ENCODE measurements around the gene APOA4. TPM values are rescaled to one million over a fixed set of nuclear protein-coding genes. Genes with fewer than 3 reads are reported as not detected.

Gene APOA4
- total RNA-seq, 4 donors from 2014 or later: 0.26 to 0.40 TPM; not detected in 2

GRCh38 chr11:116796548-116796947 lies 26.6 kb downstream of the APOA4 start:
- Histone ChIP-seq H3K27ac (replicated peaks in 1 of 4) (no peak overlapping the region), H3K4me3 (no peak overlapping the region), H3K36me3 (no peaks in the 10 kb centered on the region), H3K9me3 (no peaks in the 10 kb centered on the region), H3K4me1 (peaks cover 1 to 4% (median 2%) of the 10 kb centered on the region in 4 donors), H3K27me3 (no peaks in the 10 kb centered on the region)
- intact Hi-C loops (cut with DNase I): no loop called here
- TF ChIP-seq POLR2A (IDR thresholded peaks at IDR 0.05; ENCODE audit: low read depth): no peak
- no peak for TF ChIP-seq POLR2AphosphoS5 (IDR thresholded peaks at IDR 0.05)
- WGBS: 74% methylated on average over 1 of the region's 1 CpG
- no peak for DNase-seq (ENCODE audit: extremely low spot score)

GRCh38 chr11:116794851-116795250 lies 28.3 kb downstream of the APOA4 start:
- no peak overlapping the region for H3K4me3 ChIP-seq

GRCh38 chr11:116793772-116794097 lies 29.4 kb downstream of the APOA4 start:
- no peaks in the 10 kb centered on the region for H3K27me3 ChIP-seq
- no peak for DNase-seq (ENCODE audit: extremely low spot score)
- intact Hi-C loops (cut with DNase I): loop anchor here (2.0 kb wide), 1 partner anchor 41 kb away; no protein-coding TSS in a partner anchor
- no peaks in the 10 kb centered on the region for H3K9me3 ChIP-seq
- peaks cover 8 to 15% (median 10%) of the 10 kb centered on the region in 4 donors for H3K4me1 ChIP-seq
- H3K36me3 ChIP-seq: no peaks in the 10 kb centered on the region
- no peak overlapping the region for H3K4me3 ChIP-seq
- no peak for TF ChIP-seq POLR2AphosphoS5 (IDR thresholded peaks at IDR 0.05)
- no peak for TF ChIP-seq EP300 (IDR thresholded peaks at IDR 0.05)
- no peak for TF ChIP-seq POLR2A (IDR thresholded peaks at IDR 0.05; ENCODE audit: low read depth)
- TF ChIP-seq CTCF (IDR thresholded peaks at IDR 0.05): no peak
- no peak overlapping the region for H3K27ac ChIP-seq (replicated peaks in 1 of 4)
- WGBS: 92% methylated on average over 1 of the region's 1 CpG

More at GRCh38 chr11:116794851-116795250, 28.3 kb downstream of the APOA4 start:
- peaks cover 8 to 13% (median 10%) of the 10 kb centered on the region in 4 donors for H3K4me1 ChIP-seq
- H3K9me3 ChIP-seq: no peaks in the 10 kb centered on the region
- DNase-seq (ENCODE audit: extremely low spot score): no peak
- H3K27ac ChIP-seq (replicated peaks in 1 of 4): no peak overlapping the region
- 86% methylated on average over 2 of the region's 2 CpGs for WGBS
- TF ChIP-seq POLR2A (IDR thresholded peaks at IDR 0.05; ENCODE audit: low read depth) (no peak), EP300 (IDR thresholded peaks at IDR 0.05) (no peak), POLR2AphosphoS5 (IDR thresholded peaks at IDR 0.05) (no peak), CTCF (IDR thresholded peaks at IDR 0.05) (no peak)
- intact Hi-C loops (cut with DNase I): no loop called here
- H3K36me3 ChIP-seq: no peaks in the 10 kb centered on the region
- no peaks in the 10 kb centered on the region for H3K27me3 ChIP-seq

- intact Hi-C loops (cut with DNase I): loop anchor here (2.0 kb wide), 1 partner anchor 42 kb away; no protein-coding TSS in a partner anchor
- no peaks in the 10 kb centered on the region for H3K36me3 ChIP-seq
- no peak for TF ChIP-seq CTCF (IDR thresholded peaks at IDR 0.05)
- TF ChIP-seq EP300 (IDR thresholded peaks at IDR 0.05): no peak
- TF ChIP-seq POLR2AphosphoS5 (IDR thresholded peaks at IDR 0.05): no peak
- no peak for TF ChIP-seq POLR2A (IDR thresholded peaks at IDR 0.05; ENCODE audit: low read depth)
Measured at GRCh38 chr11:116792869-116793771, 30.0 kb downstream of the APOA4 start.

GRCh38 chr11:116792144-116792868 lies 30.8 kb downstream of the APOA4 start:
- Histone ChIP-seq H3K4me3 (no peak overlapping the region), H3K27me3 (no peaks in the 10 kb centered on the region), H3K27ac (replicated peaks in 1 of 4) (no peak overlapping the region), H3K9me3 (no peaks in the 10 kb centered on the region), H3K4me1 (peaks cover 9 to 23% (median 14%) of the 10 kb centered on the region in 4 donors), H3K36me3 (no peaks in the 10 kb centered on the region)
- no peak for TF ChIP-seq CTCF (IDR thresholded peaks at IDR 0.05)
- no peak for TF ChIP-seq POLR2AphosphoS5 (IDR thresholded peaks at IDR 0.05)
- TF ChIP-seq POLR2A (IDR thresholded peaks at IDR 0.05; ENCODE audit: low read depth): no peak
- no peak for TF ChIP-seq EP300 (IDR thresholded peaks at IDR 0.05)
- WGBS: 86% methylated on average over 3 of the region's 8 CpGs
- DNase-seq (ENCODE audit: extremely low spot score): no peak
- intact Hi-C loops (cut with DNase I): loop anchor here (2.0 kb wide), 1 partner anchor 42 kb away; no protein-coding TSS in a partner anchor

More at GRCh38 chr11:116792869-116793771, 30.0 kb downstream of the APOA4 start:
- whole genome bisulfite sequencing: 82% methylated on average over 8 of the region's 8 CpGs
- Histone ChIP-seq H3K27ac (replicated peaks in 1 of 4) (no peak overlapping the region), H3K27me3 (no peaks in the 10 kb centered on the region), H3K4me3 (no peak overlapping the region), H3K4me1 (peaks cover 8 to 21% (median 13%) of the 10 kb centered on the region in 4 donors), H3K9me3 (no peaks in the 10 kb centered on the region)
- DNase-seq (ENCODE audit: extremely low spot score): no peak
